HG02642 (cell line): ENCODE data around the gene FAM83F.

Experiments used
- ATAC-seq: cut with Tn5 transposase; IDR thresholded peaks from one replicate; pipeline ENCODE4 v1.9.1; 2021; ENCODE audit warnings: mild to moderate bottlenecking; ENCODE audit not compliant: unreplicated experiment, poor library complexity

The FAM83F gene

GRCh38 chr22:40054486-40054885, 59.7 kb downstream of the FAM83F start:
- no peak for ATAC-seq

- ATAC-seq, result peak; percentile 57
Observed at GRCh38 chr22:40055143-40055883, 60.6 kb downstream of the FAM83F start.

- ATAC-seq, result no peak
Observed at GRCh38 chr22:40056154-40056553, 61.4 kb downstream of the FAM83F start.

DNA sequence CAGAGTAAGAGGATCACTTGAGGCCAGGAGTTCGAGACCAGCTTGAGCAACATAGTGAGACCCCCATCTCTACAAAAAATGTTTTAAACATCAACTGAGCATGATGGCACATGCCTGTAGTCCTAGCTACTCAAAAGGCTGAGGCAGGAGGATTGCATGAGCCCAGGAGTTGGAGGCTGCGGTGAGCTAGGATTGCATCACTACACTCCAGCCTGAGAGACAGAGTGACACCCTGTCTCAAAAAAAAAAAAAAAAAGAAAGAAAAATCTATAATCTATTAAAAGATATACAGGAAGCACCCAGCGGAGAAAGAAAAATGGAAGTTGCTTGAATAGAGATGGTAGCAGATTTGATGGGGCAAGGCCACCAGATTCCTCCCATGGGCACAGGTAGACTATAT, 61.8 kb downstream of the FAM83F start:
- no peak for ATAC-seq

- ATAC-seq, result no peak
Observed at GRCh38 chr22:40057652-40058051, 62.9 kb downstream of the FAM83F start.

- no peak for ATAC-seq
Observed at GRCh38 chr22:40058265-40058664, 63.5 kb downstream of the FAM83F start.

- no peak for ATAC-seq
Observed at GRCh38 chr22:40065981-40066380, 71.2 kb downstream of the FAM83F start.

DNA sequence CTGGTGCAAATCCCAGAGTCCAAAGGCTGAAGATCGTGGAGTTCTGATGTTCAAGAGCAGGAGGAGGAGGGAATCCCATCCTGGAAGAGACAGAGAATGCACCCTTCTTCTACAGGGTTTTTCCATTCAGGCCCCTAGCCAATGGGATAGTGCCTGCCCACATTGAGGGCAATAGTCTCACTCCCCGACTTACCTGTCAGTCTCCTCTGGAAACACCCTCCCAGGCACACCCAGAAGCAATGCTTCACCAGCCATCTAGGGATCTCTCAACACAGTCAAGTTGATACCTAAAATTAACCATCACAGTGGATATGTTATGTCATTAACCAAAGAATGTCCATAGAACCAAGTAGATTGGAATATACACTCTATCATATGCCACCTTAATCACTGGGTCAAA, 72.9 kb downstream of the FAM83F start:
- ATAC-seq, result no peak

GRCh38 chr22:40070701-40071100, 75.9 kb downstream of the FAM83F start:
- no peak for ATAC-seq

DNA sequence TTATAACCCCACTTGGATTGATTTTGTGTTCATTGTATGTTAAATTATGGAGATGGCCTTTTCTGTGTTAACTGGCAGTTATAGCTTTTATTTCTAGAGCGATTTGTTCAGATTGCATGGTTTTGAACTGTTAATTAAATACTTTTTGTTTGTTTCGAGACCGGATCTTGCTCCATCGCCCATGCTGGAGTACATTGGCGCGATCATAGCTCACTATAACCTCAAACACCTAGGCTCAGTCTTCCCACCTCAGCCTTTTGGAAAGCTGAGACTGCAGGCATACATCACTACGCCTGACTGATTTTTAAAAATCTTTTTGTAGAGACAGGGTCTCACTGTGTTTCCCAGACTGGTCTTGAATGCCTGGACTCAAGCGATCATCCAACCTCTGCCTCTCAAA, 77.0 kb downstream of the FAM83F start:
- ATAC-seq, result no peak

DNA sequence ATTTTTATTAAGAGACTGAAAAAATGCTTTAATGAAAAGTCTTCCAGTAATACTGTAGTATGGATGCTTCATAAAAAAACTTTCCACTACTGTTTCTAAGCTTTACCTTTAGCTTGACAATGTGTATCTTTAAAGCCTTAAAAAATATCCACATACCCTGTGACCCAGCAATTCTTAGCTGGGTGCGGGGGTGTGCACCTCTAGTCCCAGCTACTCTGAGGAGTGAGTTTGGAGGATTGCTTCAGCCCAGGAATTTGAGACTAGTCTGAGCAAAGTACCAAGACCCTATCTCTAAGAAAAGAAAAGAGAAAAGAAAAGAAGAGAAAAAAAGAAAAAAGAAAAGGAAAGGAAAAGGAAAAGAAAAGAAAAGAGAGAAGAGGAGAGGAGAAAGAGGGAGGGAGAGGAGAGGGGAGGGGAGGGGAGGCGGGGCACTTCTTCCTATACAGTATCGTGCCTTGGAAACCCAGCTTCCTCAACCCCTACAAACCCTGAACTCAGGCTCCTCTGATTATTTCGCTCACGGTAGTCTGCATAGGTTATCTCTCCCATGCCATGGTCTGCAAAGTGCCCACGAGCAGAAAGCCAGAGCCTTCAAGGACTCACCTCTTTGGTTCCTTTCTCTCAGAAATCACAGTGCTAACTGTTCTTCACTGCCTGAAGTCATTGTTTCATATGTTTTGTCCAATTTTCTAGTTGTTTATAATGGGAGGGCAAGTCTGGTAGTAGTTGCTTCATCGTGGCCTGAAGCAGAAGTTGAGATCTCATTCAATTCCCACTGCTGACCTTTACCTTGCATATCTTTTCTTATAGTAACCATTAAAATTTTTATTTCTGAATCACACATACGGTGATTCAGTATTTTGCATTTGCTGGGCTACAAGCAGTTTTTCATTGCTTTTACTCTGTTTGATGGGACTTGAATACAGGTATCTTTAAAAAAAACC, 82.2 kb downstream of the FAM83F start:
- no peak for ATAC-seq

GRCh38 chr22:40077646-40078016, 82.9 kb downstream of the FAM83F start:
- ATAC-seq, result no peak

DNA sequence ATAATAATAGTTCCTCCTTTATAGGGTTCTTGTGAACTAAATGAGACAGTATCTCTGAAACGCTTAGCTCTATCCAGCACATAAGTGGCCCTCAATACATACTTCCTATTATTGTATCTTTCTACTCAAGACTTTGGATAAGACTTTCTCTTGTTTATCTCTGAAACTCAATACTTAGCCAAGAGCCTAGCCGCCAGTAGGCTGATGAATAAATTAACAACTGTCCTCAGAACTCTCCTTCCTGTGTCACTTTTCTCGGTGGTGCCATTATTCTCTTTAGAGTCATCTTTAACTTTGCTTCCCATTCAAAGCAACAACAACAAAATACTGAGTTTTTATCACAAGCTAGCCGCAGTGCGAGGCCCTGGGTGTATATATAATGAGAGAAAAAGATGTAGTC, 86.9 kb downstream of the FAM83F start:
- ATAC-seq, result no peak

GRCh38 chr22:40082184-40082583, 87.4 kb downstream of the FAM83F start:
- ATAC-seq, result no peak

DNA sequence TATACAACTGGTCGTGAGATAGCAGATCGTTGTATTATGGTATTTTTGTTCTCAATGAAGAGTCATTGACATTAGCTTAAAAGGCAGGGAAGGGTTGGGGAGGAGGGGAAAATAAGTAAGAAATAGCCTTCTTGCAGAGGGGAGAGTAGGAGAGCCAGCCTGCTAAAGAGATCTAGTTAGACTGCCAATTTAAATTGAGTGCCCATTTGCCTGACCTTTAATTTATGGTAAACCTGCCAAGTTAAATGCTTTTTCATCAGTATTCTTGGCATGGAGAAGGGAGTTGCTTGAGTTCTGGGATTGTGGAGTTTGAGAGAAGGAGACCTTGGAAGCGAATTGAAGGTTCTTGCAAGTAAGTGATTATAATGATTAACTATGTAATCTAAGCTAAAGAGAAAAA, 89.0 kb downstream of the FAM83F start:
- ATAC-seq, result no peak

DNA sequence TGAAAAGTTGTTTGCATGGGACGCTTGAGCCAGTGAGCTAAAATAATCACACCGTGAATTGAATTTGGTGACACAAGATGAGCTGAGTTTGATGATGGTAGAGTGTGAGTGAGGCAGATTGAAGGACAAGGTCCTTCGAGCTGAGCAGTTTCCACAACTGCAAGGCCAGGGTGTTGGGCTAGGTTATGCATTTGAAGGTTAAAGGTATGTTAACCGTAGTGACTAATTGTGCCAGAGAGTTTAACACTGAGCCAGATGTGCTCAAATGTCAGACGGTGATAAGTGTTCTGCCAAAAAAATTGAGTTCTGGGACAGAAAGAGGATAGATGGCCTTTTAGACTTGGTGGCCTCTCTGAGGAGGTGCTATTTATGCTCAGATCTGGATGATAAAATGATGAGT, 89.5 kb downstream of the FAM83F start:
- no peak for ATAC-seq

DNA sequence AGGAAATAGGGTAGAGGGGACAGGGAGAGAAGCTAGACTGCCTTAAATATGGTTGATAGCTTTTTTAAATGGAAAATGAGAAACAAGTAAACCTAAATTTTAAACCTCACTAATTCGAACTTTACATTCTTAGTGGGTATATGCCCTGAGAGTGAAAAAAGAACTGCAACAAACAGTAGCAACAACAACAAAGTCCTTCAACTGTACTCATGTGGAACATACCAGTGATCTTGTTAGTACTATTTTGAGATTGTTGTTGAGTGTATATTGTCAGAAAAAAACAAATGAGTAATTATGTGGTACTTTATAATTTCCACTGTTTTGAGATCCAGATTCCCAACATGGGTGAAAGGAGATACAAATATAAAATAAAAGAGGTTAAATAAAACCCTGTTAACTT, 94.1 kb downstream of the FAM83F start:
- ATAC-seq, result no peak
